Aorta (tissue), 5 donors: Measurements from ENCODE around the gene GUCY2D. TPM values are rescaled to one million over a fixed set of nuclear protein-coding genes. Genes with fewer than 3 reads are reported as not detected.

ENCODE experiments used
- ATAC-seq: fragments of 200-7000 bp; cut with Tn5 transposase; one replicate; pipeline ENCODE4 v1.9.1; 2022; ENCODE audit warnings: moderate library complexity; ENCODE audit not compliant: low FRiP score
- DNase-seq, 2 donors: peaks; one replicate each; pipeline ENCODE4 v3.0.0-alpha.2; 2020
- H3K27ac ChIP-seq, 2 donors: one replicate each; pipeline ENCODE4 v1.5.1; 2013; ENCODE audit warnings: low read length in 2 of 2, mild to moderate bottlenecking in 2 of 2, moderate library complexity in 2 of 2, control low read depth in 1 of 2, inconsistent platforms in 1 of 2, low read depth in 1 of 2
- H3K27me3 ChIP-seq, 2 donors: one replicate each; pipeline ENCODE4 v1.6.1; 2013; ENCODE audit warnings: control low read depth in 1 of 2, low read length in 1 of 2, mild to moderate bottlenecking in 1 of 2, moderate library complexity in 1 of 2; ENCODE audit not compliant: insufficient read depth in 2 of 2, control insufficient read depth in 1 of 2
- H3K36me3 ChIP-seq, 2 donors: one replicate each; pipeline ENCODE4 v1.6.1; 2013; ENCODE audit warnings: control low read depth in 1 of 2, low read length in 1 of 2, mild to moderate bottlenecking in 1 of 2; ENCODE audit not compliant: insufficient read depth in 2 of 2, control insufficient read depth in 1 of 2
- H3K4me1 ChIP-seq, 2 donors: one replicate each; pipeline ENCODE4 v1.6.1; 2013; ENCODE audit warnings: low read length in 2 of 2, control low read depth in 1 of 2, mild to moderate bottlenecking in 1 of 2, moderate library complexity in 1 of 2; ENCODE audit not compliant: insufficient read depth in 2 of 2, control insufficient read depth in 1 of 2
- H3K4me3 ChIP-seq, 2 donors: one replicate each; pipeline ENCODE4 v1.5.1; 2013; ENCODE audit warnings: low read length in 2 of 2, control low read depth in 1 of 2, mild to moderate bottlenecking in 1 of 2
- H3K9me3 ChIP-seq: one replicate; pipeline ENCODE4 v1.6.1; 2013; ENCODE audit warnings: mild to moderate bottlenecking, low read length; ENCODE audit not compliant: control insufficient read depth
- WGBS, 2 donors: extraction: QIAGEN DNeasy Blood & Tissue Kit; methylation state at CpG; one replicate each; pipeline ENCODE4 v1.1.7; 2013; 5-methylcytosine and 5-hydroxymethylcytosine counted together
- intact Hi-C, 2 donors: fragments of 100-400 bp; cut with DNase I; formaldehyde crosslinking; loops; one replicate each; pipeline versions ENCODE4 v1.14.2 to v1.15.0; 2022
- polyA plus RNA-seq, 2 donors: library from polyadenylated mRNA; stranded (reverse); fragments of 200-250 nt; gene quantifications; one replicate each; pipeline ENCODE4 v1.2.3, GENCODE V29; 2013
- total RNA-seq, 2 donors: library from RNA; stranded (reverse); fragmentation: NEBNext Ultra II Directional; extraction: Animal tissue kit (Norgen Biotek cat#: 25700); gene quantifications; one replicate each; pipeline ENCODE4 v1.2.1, GENCODE V29; 2021
- donor health status: healthy with polysubstance abuse.
- donor health status: Bipolar disorder and iron deficiency.
- donor health status: DM: no; HTN: no; CAD: no.
- donor health status: DM: no; HTN: no; CAD: no.
- donor health status: DM: yes; HTN: yes; CAD: no.

GUCY2D gene
- total and polyA plus RNA-seq, 4 donors = not detected

- no peak for DNase-seq
- intact Hi-C loops = no loop called here
- Histone ChIP-seq H3K4me3 (no peak overlapping the region), H3K27ac (no peak overlapping the region), H3K27me3 (no peaks in the 10 kb centered on the region), H3K36me3 (no peaks in the 10 kb centered on the region), H3K4me1 (no peaks in the 10 kb centered on the region), H3K9me3 (no peaks in the 10 kb centered on the region)
- WGBS, 2 donors = 3 to 4% methylated on average over 62 to 92 of the region's 92 CpGs
- no peak for ATAC-seq
Observed at GRCh38 chr17:8002721-8003593, 542 bp downstream of the GUCY2D start.

GRCh38 chr17:8003594-8004181 is 1.3 kb downstream of the GUCY2D start:
- DNase-seq (no peak), ATAC-seq (no peak)
- no peak overlapping the region for H3K4me3 ChIP-seq
- no peaks in the 10 kb centered on the region for H3K4me1 ChIP-seq
- H3K9me3 ChIP-seq = no peaks in the 10 kb centered on the region
- H3K27ac ChIP-seq = no peak overlapping the region
- intact Hi-C loops = no loop called here
- H3K36me3 ChIP-seq = no peaks in the 10 kb centered on the region
- WGBS, 2 donors = 45 to 52% methylated on average over 33 to 44 of the region's 44 CpGs
- H3K27me3 ChIP-seq = no peaks in the 10 kb centered on the region

DNA sequence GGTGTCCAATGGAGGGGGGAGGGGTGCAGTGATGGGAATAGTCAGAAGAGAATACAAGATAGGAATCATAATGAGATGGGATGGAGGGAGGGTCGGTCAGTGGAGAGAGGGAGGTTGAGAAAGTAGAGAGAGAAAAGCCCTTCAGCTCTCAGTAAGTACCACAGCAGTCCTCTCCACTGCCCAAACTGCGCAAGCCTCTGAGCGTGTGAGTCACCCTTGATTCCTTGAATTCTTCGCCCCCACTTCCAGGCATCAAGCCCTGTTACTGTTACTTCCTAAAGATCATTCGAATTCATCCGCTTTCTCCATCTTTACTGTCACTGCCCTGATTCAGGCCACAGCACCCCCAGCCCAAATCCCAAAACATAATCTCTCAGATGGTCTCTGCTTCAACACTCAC is 2.5 kb downstream of the GUCY2D start:
- ATAC-seq = no peak
- no peaks in the 10 kb centered on the region for H3K27me3 ChIP-seq
- intact Hi-C loops = no loop called here

GRCh38 chr17:8005357-8005756 is 2.9 kb downstream of the GUCY2D start:
- WGBS, 2 donors = 88 to 93% methylated on average over 1 of the region's 1 CpG
- no peaks in the 10 kb centered on the region for H3K36me3 ChIP-seq
- no peaks in the 10 kb centered on the region for H3K9me3 ChIP-seq
- no peaks in the 10 kb centered on the region for H3K27me3 ChIP-seq
- intact Hi-C loops = no loop called here
- H3K27ac ChIP-seq = no peak overlapping the region
- no peaks in the 10 kb centered on the region for H3K4me1 ChIP-seq
- H3K4me3 ChIP-seq = no peak overlapping the region
- no peak for ATAC-seq
- DNase-seq = no peak

More for the DNA sequence above, 2.5 kb downstream of the GUCY2D start:
- Histone ChIP-seq H3K36me3 (no peaks in the 10 kb centered on the region), H3K4me3 (no peak overlapping the region), H3K9me3 (no peaks in the 10 kb centered on the region), H3K27ac (no peak overlapping the region), H3K4me1 (no peaks in the 10 kb centered on the region)
- 85 to 87% methylated on average over 6 of the region's 6 CpGs for WGBS, 2 donors
- DNase-seq = no peak

DNA sequence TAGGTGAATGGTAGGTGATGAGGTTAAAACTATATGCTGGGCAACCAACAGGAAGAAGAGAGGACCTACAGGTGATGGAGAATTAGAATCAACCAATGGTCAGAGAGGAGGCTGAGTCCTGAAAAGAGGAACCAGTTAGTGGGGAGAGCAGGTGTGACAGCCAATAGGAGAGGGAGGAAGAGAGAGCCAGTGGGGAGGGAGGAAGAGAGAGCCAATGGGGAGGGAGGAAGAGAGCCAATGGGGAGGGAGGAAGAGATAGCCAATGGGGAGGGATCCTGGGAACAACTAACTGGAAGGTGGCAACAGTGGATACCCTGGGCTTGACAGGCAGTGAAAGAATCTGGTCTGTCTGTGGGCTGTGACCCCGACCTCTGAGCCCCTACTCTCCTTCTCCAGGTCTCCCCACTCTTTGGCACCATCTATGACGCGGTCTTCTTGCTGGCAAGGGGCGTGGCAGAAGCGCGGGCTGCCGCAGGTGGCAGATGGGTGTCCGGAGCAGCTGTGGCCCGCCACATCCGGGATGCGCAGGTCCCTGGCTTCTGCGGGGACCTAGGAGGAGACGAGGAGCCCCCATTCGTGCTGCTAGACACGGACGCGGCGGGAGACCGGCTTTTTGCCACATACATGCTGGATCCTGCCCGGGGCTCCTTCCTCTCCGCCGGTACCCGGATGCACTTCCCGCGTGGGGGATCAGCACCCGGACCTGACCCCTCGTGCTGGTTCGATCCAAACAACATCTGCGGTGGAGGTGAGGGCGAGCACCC is 3.7 kb downstream of the GUCY2D start:
- H3K27me3 ChIP-seq = no peaks in the 10 kb centered on the region
- DNase-seq = no peak
- no peak overlapping the region for H3K4me3 ChIP-seq
- WGBS, 2 donors = 94% methylated on average over 30 of the region's 30 CpGs
- H3K4me1 ChIP-seq = no peaks in the 10 kb centered on the region
- H3K27ac ChIP-seq = no peak overlapping the region
- H3K9me3 ChIP-seq = no peaks in the 10 kb centered on the region
- H3K36me3 ChIP-seq = no peaks in the 10 kb centered on the region
- intact Hi-C loops = no loop called here
- ATAC-seq = no peak

DNA sequence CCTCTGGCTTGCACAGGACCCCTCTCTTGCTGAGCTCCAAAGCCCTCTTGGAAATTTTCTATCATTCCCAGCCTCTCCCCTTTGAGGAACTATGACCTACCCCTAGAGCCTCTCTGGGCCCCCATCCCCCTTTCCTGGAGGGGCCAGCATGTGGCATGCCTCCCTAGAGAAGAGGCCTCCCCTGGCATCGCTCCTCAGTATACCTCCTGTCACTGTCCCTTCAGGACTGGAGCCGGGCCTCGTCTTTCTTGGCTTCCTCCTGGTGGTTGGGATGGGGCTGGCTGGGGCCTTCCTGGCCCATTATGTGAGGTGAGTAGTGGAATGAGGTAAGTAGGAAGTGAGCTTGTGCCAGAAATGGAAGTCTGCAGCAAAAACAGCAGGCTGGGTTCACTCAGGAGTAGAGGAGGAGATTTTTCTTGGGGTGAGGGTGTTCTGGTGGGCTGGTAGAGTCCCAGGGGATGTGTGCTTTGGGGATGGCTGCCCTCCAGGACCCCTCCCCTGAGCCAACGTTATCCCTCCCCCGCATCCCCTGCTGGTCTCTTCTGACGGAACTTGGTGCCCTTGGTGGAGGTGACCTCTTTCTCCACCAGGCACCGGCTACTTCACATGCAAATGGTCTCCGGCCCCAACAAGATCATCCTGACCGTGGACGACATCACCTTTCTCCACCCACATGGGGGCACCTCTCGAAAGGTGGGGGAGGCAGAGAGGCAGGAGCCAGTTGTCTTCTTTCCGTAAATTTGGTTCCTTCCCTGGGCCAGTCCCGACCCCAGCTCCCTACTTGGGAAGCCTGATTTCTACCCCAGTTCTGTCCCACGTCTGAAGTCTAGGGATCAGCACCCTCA is 4.6 kb downstream of the GUCY2D start:
- intact Hi-C loops = no loop called here
- Histone ChIP-seq H3K4me1 (no peaks in the 10 kb centered on the region), H3K4me3 (no peak overlapping the region), H3K27me3 (no peaks in the 10 kb centered on the region), H3K36me3 (no peaks in the 10 kb centered on the region), H3K27ac (no peak overlapping the region), H3K9me3 (no peaks in the 10 kb centered on the region)
- WGBS, 2 donors = 74 to 77% methylated on average over 14 of the region's 14 CpGs
- no peak for DNase-seq
- ATAC-seq = no peak

DNA sequence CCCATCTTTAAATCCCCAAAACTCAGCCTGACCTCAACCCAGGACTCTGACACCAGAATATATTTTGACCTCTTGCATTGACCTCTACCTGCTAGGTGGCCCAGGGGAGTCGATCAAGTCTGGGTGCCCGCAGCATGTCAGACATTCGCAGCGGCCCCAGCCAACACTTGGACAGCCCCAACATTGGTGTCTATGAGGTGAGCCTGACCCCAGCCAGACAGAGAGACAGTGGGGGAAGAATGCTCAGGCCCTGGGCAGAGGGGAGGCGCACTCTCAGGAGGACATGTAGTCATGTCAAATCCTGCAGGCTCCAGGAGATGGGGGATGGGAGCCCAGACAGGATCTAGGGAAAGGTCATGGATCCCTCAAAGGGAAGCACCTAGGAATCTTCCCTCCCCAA is 5.4 kb downstream of the GUCY2D start:
- Histone ChIP-seq H3K27ac (no peak overlapping the region), H3K9me3 (no peaks in the 10 kb centered on the region), H3K27me3 (no peaks in the 10 kb centered on the region), H3K4me3 (no peak overlapping the region), H3K36me3 (no peaks in the 10 kb centered on the region), H3K4me1 (no peaks in the 10 kb centered on the region)
- intact Hi-C loops = no loop called here
- DNase-seq (no peak), ATAC-seq (no peak)
- 95 to 96% methylated on average over 5 of the region's 5 CpGs for whole genome bisulfite sequencing, 2 donors

- no peak for ATAC-seq
- H3K9me3 ChIP-seq = no peaks in the 10 kb centered on the region
- H3K36me3 ChIP-seq = no peaks in the 10 kb centered on the region
- no peaks in the 10 kb centered on the region for H3K27me3 ChIP-seq
- no peak overlapping the region for H3K4me3 ChIP-seq
- no peak overlapping the region for H3K27ac ChIP-seq
- intact Hi-C loops = no loop called here
- 86 to 87% methylated on average over 15 of the region's 15 CpGs for WGBS, 2 donors
- no peak for DNase-seq
- no peaks in the 10 kb centered on the region for H3K4me1 ChIP-seq
Observed at GRCh38 chr17:8012045-8012580, 9.7 kb downstream of the GUCY2D start.
